Heart left ventricle (tissue), 13 donors: Measurements from ENCODE around the gene FGD1.

Source experiments
- POLR2A ChIP-seq, 2 donors: fragments of 450-650 bp; IDR thresholded peaks; one replicate each; pipeline ENCODE4 v1.6.1; 2017; ENCODE audit warnings: antibody characterized with exemption in 2 of 2, mild to moderate bottlenecking in 2 of 2, moderate library complexity in 2 of 2
- TF ChIP-seq, protein P1 (sequence below), 12 donors: fragments of 200-600 bp; sonication (generic) in 4 of 12; IDR thresholded peaks; one replicate each; pipeline versions ENCODE4 v1.5.0 to v1.8.0; 2018 to 2022; ENCODE audit warnings: antibody characterized with exemption in 12 of 12, mild to moderate bottlenecking in 5 of 12
- donor health status: ischemic (EF 13 %, LVEDD 7.1; RV severe dilation, severe dysfunction).
- donor health status: DM: no; HTN: yes; CAD: no.
- donor health status: DM: no; HTN: no; CAD: no.
- donor health status: ischemic (EF 25% LVEDD 6.9; RV normal size, moderate dysfunction).
- donor health status: ischemic (EF 25% LVEDD 5.7; RV mildly dilated, moderate dysfunction).
- donor health status: ischemic (EF 35%, LVEDD 5.7; RV mildly dilated, moderate dysfunction).
- donor health status: nonischemic (EF 11% LVEDD 7.7; RV severe dilation, severe dysfunction).
- donor health status: DM: yes; HTN: yes; CAD: no.
- donor health status: PGD.
- donor health status: ischemic (EF 29% LVEDD 5.4; RV normal size, mild dysfunction).
- donor health status: nonischemic (EF 23%, LVEDD 6.1; RV moderate dilation, normal function).

DNA sequence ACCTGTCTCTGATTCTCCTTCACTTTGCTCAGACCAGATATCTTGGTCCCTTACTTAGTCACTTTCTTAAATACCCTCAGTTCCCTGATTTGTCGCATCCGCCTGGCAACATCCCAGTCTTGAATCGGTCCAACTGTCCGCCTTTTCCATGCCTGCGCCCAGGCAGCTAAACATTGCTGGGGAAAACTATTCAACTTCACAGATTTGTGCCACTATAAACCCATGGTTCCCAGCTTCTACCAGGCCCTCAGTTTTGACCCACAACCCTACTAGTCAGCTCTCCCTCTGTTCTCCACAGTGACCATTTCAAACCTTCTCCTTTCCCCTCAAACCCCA lies 451 bp upstream of the FGD1 start:
- TF ChIP-seq, protein P1, sequence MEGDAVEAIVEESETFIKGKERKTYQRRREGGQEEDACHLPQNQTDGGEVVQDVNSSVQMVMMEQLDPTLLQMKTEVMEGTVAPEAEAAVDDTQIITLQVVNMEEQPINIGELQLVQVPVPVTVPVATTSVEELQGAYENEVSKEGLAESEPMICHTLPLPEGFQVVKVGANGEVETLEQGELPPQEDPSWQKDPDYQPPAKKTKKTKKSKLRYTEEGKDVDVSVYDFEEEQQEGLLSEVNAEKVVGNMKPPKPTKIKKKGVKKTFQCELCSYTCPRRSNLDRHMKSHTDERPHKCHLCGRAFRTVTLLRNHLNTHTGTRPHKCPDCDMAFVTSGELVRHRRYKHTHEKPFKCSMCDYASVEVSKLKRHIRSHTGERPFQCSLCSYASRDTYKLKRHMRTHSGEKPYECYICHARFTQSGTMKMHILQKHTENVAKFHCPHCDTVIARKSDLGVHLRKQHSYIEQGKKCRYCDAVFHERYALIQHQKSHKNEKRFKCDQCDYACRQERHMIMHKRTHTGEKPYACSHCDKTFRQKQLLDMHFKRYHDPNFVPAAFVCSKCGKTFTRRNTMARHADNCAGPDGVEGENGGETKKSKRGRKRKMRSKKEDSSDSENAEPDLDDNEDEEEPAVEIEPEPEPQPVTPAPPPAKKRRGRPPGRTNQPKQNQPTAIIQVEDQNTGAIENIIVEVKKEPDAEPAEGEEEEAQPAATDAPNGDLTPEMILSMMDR (IDR thresholded peaks at IDR 0.05) = no peak
- TF ChIP-seq POLR2A (IDR thresholded peaks at IDR 0.05) = no peak
